Inflammatory macrophage treated with lipopolysaccharide for 1 hour (primary cell): ENCODE measurements around the gene CDH16.

Source experiments
- DNase-seq, 2 donors: peaks; one replicate each; pipeline ENCODE4 v3.0.0-alpha.2; 2020 to 2022

Gene CDH16

DNA sequence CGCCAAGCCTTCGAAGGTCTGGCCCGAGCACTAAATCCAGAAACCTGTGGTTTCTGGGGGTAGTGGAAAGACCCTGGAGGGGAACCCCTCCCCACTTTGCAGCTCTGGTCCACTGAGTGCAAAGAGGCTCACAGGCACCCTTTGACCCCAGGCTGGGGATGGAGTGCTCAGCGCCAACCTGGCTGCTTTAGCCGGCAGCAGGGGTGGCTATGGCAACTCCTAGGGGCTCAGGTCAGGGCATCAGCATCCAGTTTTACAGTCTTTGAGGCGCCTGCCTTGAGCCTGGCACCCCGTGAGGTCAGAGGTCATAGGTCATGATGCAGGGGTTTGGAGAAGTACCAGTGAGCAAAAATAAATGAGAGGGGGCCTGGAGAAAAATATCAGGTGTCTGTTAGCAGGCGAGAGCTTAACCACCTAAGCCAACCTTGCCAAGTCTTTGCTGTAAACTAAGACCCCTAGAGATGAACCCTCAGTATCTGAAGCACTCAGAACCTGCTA lies 56.6 kb downstream of the CDH16 start:
- no peak for DNase-seq

DNA sequence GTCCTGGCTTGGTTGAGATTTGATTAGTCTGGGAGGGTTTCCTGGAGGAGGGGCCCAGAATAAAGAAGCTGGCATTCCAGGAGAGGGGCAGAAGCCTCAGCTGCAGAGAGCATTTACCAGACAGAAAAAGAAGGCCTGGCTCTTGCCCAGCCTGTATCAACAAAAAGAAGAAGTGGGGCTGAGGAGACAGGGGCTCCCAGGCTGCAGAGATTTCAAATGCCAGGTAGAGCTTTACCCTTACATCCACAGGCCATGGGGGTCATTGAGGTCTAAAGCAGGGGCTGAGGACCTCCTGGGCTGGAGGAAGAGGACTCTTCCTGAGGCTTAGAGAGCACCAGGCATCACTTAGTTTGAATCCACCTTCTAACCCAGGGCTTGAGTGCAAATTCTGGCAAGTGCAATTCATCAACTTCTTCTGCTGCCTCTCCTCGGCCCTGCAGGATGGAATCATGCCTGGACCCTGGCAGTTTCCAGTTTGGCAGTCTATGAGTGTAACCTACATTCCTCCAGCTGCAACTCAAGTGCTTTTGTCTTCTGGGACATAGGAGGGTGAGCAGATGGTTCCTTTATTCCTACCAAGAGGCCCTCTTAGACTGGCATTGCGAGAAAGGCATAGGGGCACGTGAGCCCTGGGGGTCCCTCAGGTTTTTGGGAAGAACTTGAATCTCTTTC lies 59.2 kb downstream of the CDH16 start:
- DNase-seq, result no peak

- DNase-seq, result no peak
These were observed 59.8 kb downstream of the CDH16 start for GRCh38 chr16:66858740-66859396.
